Cerebellar cortex (tissue), 1 donor: Measurements from ENCODE around the gene TMEM169.
A peak's percentile ranks its signal among the peaks of the same experiment; 100 is the strongest.

Experiments
- DNase-seq: peaks from one replicate; pipeline ENCODE4 v3.0.0-alpha.2; 2015; ENCODE audit warnings: low spot score

Gene TMEM169

GRCh38 chr2:216081487-216082116 lies at the start of gene TMEM169, which contains the start of gene PECR:
TSS of gene TMEM169 (plus strand) at chr2:216081919. CDS start at chr2:216095964, 14,045 bp downstream.
TSS of gene PECR (minus strand) at chr2:216081809. CDS start at chr2:216081741, 68 bp downstream.
- peak; percentile 86 for DNase-seq

- DNase-seq, result no peak
Observed at GRCh38 chr2:216031960-216032689, 49.6 kb upstream of the TMEM169 start.

GRCh38 chr2:216033403-216033802 lies 48.3 kb upstream of the TMEM169 start:
- no peak for DNase-seq

GRCh38 chr2:216034065-216034464 lies 47.7 kb upstream of the TMEM169 start:
- peak; percentile 73 for DNase-seq

GRCh38 chr2:216039918-216040317 lies 41.8 kb upstream of the TMEM169 start:
- no peak for DNase-seq

- DNase-seq, result no peak
Observed at GRCh38 chr2:216041438-216041837, 40.3 kb upstream of the TMEM169 start.

GRCh38 chr2:216043949-216044348 lies 37.8 kb upstream of the TMEM169 start:
- no peak for DNase-seq

- no peak for DNase-seq
Observed at GRCh38 chr2:216044883-216045486, 36.7 kb upstream of the TMEM169 start.

GRCh38 chr2:216047397-216047796 lies 34.3 kb upstream of the TMEM169 start:
- DNase-seq, result no peak

- DNase-seq, result no peak
Observed at GRCh38 chr2:216049452-216049851, 32.3 kb upstream of the TMEM169 start.

- DNase-seq, result no peak
Observed at GRCh38 chr2:216051350-216051749, 30.4 kb upstream of the TMEM169 start.

- no peak for DNase-seq
Observed at GRCh38 chr2:216052420-216052819, 29.3 kb upstream of the TMEM169 start.

- DNase-seq, result no peak
Observed at GRCh38 chr2:216055680-216056079, 26.0 kb upstream of the TMEM169 start.

GRCh38 chr2:216056739-216057138 lies 25.0 kb upstream of the TMEM169 start:
- DNase-seq, result no peak

- DNase-seq, result no peak
Observed at GRCh38 chr2:216057688-216058193, 24.0 kb upstream of the TMEM169 start.

GRCh38 chr2:216059233-216059834 lies 22.4 kb upstream of the TMEM169 start:
- DNase-seq, result no peak

- DNase-seq, result peak; percentile 23
Observed at GRCh38 chr2:216064014-216064630, 17.6 kb upstream of the TMEM169 start.

- DNase-seq, result no peak
Observed at GRCh38 chr2:216064665-216065064, 17.1 kb upstream of the TMEM169 start.

GRCh38 chr2:216066230-216066629 lies 15.5 kb upstream of the TMEM169 start:
- no peak for DNase-seq

GRCh38 chr2:216069028-216069427 lies 12.7 kb upstream of the TMEM169 start:
- DNase-seq, result no peak

- DNase-seq, result no peak
Observed at GRCh38 chr2:216070195-216070594, 11.5 kb upstream of the TMEM169 start.
